DOHH2 (cell line): ENCODE results near the gene PDHX.

Experiments
- H3F3A ChIP-seq: fragments of 200-600 bp; sonication (generic), shearing (Covaris generic); 2 replicates; pipeline ENCODE4 v1.6.0; 2016; ENCODE audit warnings: antibody characterized with exemption, mild to moderate bottlenecking; ENCODE audit not compliant: control insufficient read depth, insufficient read depth
- H3K27ac ChIP-seq: fragments of 200-600 bp; sonication (generic); 2 replicates; pipeline ENCODE4 v1.5.1; 2014; ENCODE audit warnings: low read depth, mild to moderate bottlenecking, low read length, moderate library complexity
- H3K27me3 ChIP-seq: fragments of 200-600 bp; sonication (generic); 2 replicates; pipeline ENCODE4 v1.6.1; 2014; ENCODE audit warnings: mild to moderate bottlenecking, low read length, mixed read lengths; ENCODE audit not compliant: control insufficient read depth
- H3K36me3 ChIP-seq: fragments of 200-600 bp; sonication (generic); 2 replicates; pipeline ENCODE4 v1.6.1; 2014; ENCODE audit warnings: mild to moderate bottlenecking, low read length, moderate library complexity, mixed read lengths; ENCODE audit not compliant: control insufficient read depth
- H3K4me1 ChIP-seq: fragments of 200-600 bp; sonication (generic); 2 replicates; pipeline ENCODE4 v1.6.1; 2014; ENCODE audit warnings: mild to moderate bottlenecking, low read length, mixed read lengths; ENCODE audit not compliant: control insufficient read depth
- H3K4me2 ChIP-seq: fragments of 200-600 bp; sonication (generic); 2 replicates; pipeline ENCODE4 v1.6.0; 2014; ENCODE audit warnings: mild to moderate bottlenecking, low read length, moderate library complexity
- H3K4me3 ChIP-seq: fragments of 200-600 bp; sonication (generic); 2 replicates; pipeline ENCODE4 v1.5.1; 2014; ENCODE audit warnings: mild to moderate bottlenecking, low read length, mixed read lengths
- H3K79me2 ChIP-seq: fragments of 200-600 bp; sonication (generic); 2 replicates; pipeline ENCODE4 v1.6.1; 2014; ENCODE audit warnings: mild to moderate bottlenecking, low read length, mixed read lengths; ENCODE audit not compliant: control insufficient read depth
- H3K9me2 ChIP-seq: fragments of 200-600 bp; sonication (generic); replicated peaks from 2 replicates; pipeline ENCODE4 v1.6.1; 2014; ENCODE audit warnings: mild to moderate bottlenecking, low read length, mixed read lengths; ENCODE audit not compliant: control insufficient read depth
- H3K9me3 ChIP-seq: fragments of 200-600 bp; sonication (generic); 2 replicates; pipeline ENCODE4 v1.6.1; 2014; ENCODE audit warnings: antibody characterized with exemption, low read length, mixed read lengths; ENCODE audit not compliant: control insufficient read depth, insufficient read depth
- H4K20me1 ChIP-seq: fragments of 200-600 bp; sonication (generic); 2 replicates; pipeline ENCODE4 v1.6.0; 2014; ENCODE audit warnings: low read depth, mild to moderate bottlenecking, antibody characterized with exemption, low read length, moderate library complexity; ENCODE audit not compliant: control insufficient read depth, insufficient read depth
- CTCF ChIP-seq: fragments of 200-600 bp; sonication (generic); IDR thresholded peaks from one replicate; pipeline ENCODE4 v1.5.1; 2014; ENCODE audit warnings: antibody characterized with exemption, mild to moderate bottlenecking, low read depth, low read length; ENCODE audit not compliant: poor library complexity, severe bottlenecking
- EZH2phosphoT487 ChIP-seq: fragments of 200-600 bp; sonication (generic); IDR thresholded peaks from 2 replicates; pipeline ENCODE4 v1.6.1; 2017; ENCODE audit warnings: borderline replicate concordance, mild to moderate bottlenecking, antibody characterized with exemption, low read length, moderate library complexity, mixed read lengths

The PDHX gene

GRCh38 chr11:35012467-35013191 is 96.2 kb downstream of the PDHX start:
- H4K20me1 ChIP-seq: no peaks in the 10 kb centered on the region
- H3K4me3 ChIP-seq: no peak overlapping the region
- H3K4me1 ChIP-seq: no peaks in the 10 kb centered on the region
- no peaks in the 10 kb centered on the region for H3K9me2 ChIP-seq
- no peak overlapping the region for H3K4me2 ChIP-seq
- peaks cover 3% of the 10 kb centered on the region for H3K27me3 ChIP-seq
- no peaks in the 10 kb centered on the region for H3K9me3 ChIP-seq
- no peaks in the 10 kb centered on the region for H3F3A ChIP-seq
- TF ChIP-seq EZH2phosphoT487: no peak
- no peaks in the 10 kb centered on the region for H3K79me2 ChIP-seq
- no peaks in the 10 kb centered on the region for H3K36me3 ChIP-seq
- no peak overlapping the region for H3K27ac ChIP-seq

- no peaks in the 10 kb centered on the region for H4K20me1 ChIP-seq
- no peaks in the 10 kb centered on the region for H3K36me3 ChIP-seq
- H3K9me3 ChIP-seq: no peaks in the 10 kb centered on the region
- H3K4me3 ChIP-seq: no peak overlapping the region
- H3K79me2 ChIP-seq: no peaks in the 10 kb centered on the region
- no peaks in the 10 kb centered on the region for H3F3A ChIP-seq
- no peaks in the 10 kb centered on the region for H3K9me2 ChIP-seq
- TF ChIP-seq EZH2phosphoT487: no peak
- TF ChIP-seq CTCF: no peak
- H3K4me2 ChIP-seq: no peak overlapping the region
- H3K27ac ChIP-seq: no peak overlapping the region
- H3K27me3 ChIP-seq: peaks cover 3% of the 10 kb centered on the region
- H3K4me1 ChIP-seq: no peaks in the 10 kb centered on the region
Observed at GRCh38 chr11:35013514-35014233, 97.3 kb downstream of the PDHX start.

GRCh38 chr11:35014346-35014745 is 97.9 kb downstream of the PDHX start:
- no peaks in the 10 kb centered on the region for H3K9me2 ChIP-seq
- H3K4me1 ChIP-seq: no peaks in the 10 kb centered on the region
- H3K4me3 ChIP-seq: no peak overlapping the region
- H3K4me2 ChIP-seq: no peak overlapping the region
- H3F3A ChIP-seq: no peaks in the 10 kb centered on the region
- H3K27me3 ChIP-seq: peaks cover 3% of the 10 kb centered on the region
- TF ChIP-seq EZH2phosphoT487 (no peak), CTCF (no peak)
- H3K79me2 ChIP-seq: no peaks in the 10 kb centered on the region
- no peaks in the 10 kb centered on the region for H3K9me3 ChIP-seq
- no peaks in the 10 kb centered on the region for H4K20me1 ChIP-seq
- H3K36me3 ChIP-seq: no peaks in the 10 kb centered on the region
- H3K27ac ChIP-seq: no peak overlapping the region
